ENCODE data around the gene MOCS1.

The MOCS1 gene

GRCh38 chr6:39910164-39910563 lies 24.1 kb downstream of the MOCS1 start:
- DNase-seq, result no peak
- no peaks in the 10 kb centered on the region for H3K36me3 ChIP-seq (ENCODE audit: control insufficient read depth, insufficient read depth, low read length)

GRCh38 chr6:39909701-39910100 lies 24.6 kb downstream of the MOCS1 start:
- H2BK15ac ChIP-seq (replicated peaks; ENCODE audit: low read depth), result no peak overlapping the region
- no peak overlapping the region for H3K4me2 ChIP-seq (ENCODE audit: low read length)
- H3K36me3 ChIP-seq (ENCODE audit: control insufficient read depth, insufficient read depth, low read length), result no peaks in the 10 kb centered on the region
- H3K27me3 ChIP-seq (ENCODE audit: insufficient read depth, low read length, poor library complexity), result no peaks in the 10 kb centered on the region
- H3K27ac ChIP-seq (ENCODE audit: low read depth, low read length), result no peak overlapping the region
- no peak overlapping the region for H3K23ac ChIP-seq (ENCODE audit: low read length)
- no peaks in the 10 kb centered on the region for H3K4me1 ChIP-seq (ENCODE audit: control insufficient read depth, low read depth, low read length)
- H3K9ac ChIP-seq (ENCODE audit: low read length), result no peak overlapping the region
- H2AK5ac ChIP-seq (ENCODE audit: low read length), result no peak overlapping the region
- no peaks in the 10 kb centered on the region for H3K79me2 ChIP-seq (ENCODE audit: control insufficient read depth, insufficient read depth, low read length)
- no peak overlapping the region for H3K56ac ChIP-seq (ENCODE audit: low read length)
- H2BK5ac ChIP-seq (ENCODE audit: low read length), result no peak overlapping the region
- H2BK120ac ChIP-seq (ENCODE audit: low read depth, low read length), result no peak overlapping the region
- DNase-seq, result no peak
- no peak overlapping the region for H3K18ac ChIP-seq (ENCODE audit: low read length)
- no peak overlapping the region for H4K8ac ChIP-seq (ENCODE audit: low read depth, low read length)
- H3K4ac ChIP-seq (ENCODE audit: low read depth, low read length), result no peak overlapping the region
- no peak overlapping the region for H3K4me3 ChIP-seq (ENCODE audit: low read length)
- no peaks in the 10 kb centered on the region for H3K79me1 ChIP-seq (ENCODE audit: low read length)
- H4K5ac ChIP-seq (ENCODE audit: low read length), result no peak overlapping the region
- no CpG with 5 or more reads among the region's 5 CpGs for WGBS (ENCODE audit: extremely low coverage, insufficient coverage, low lambda C conversion rate)

More at GRCh38 chr6:39910164-39910563, 24.1 kb downstream of the MOCS1 start:
- H3K27ac ChIP-seq (ENCODE audit: low read depth, low read length), result no peak overlapping the region
- no peaks in the 10 kb centered on the region for H3K4me1 ChIP-seq (ENCODE audit: control insufficient read depth, low read depth, low read length)
- H4K8ac ChIP-seq (ENCODE audit: low read depth, low read length), result no peak overlapping the region
- no peak overlapping the region for H2BK15ac ChIP-seq (replicated peaks; ENCODE audit: low read depth)
- H4K5ac ChIP-seq (ENCODE audit: low read length), result no peak overlapping the region
- no peak overlapping the region for H2BK5ac ChIP-seq (ENCODE audit: low read length)
- no peak overlapping the region for H3K9ac ChIP-seq (ENCODE audit: low read length)
- no peaks in the 10 kb centered on the region for H3K79me2 ChIP-seq (ENCODE audit: control insufficient read depth, insufficient read depth, low read length)
- H2AK5ac ChIP-seq (ENCODE audit: low read length), result no peak overlapping the region
- H3K4ac ChIP-seq (ENCODE audit: low read depth, low read length), result no peak overlapping the region
- no peaks in the 10 kb centered on the region for H3K27me3 ChIP-seq (ENCODE audit: insufficient read depth, low read length, poor library complexity)
- no peak overlapping the region for H3K23ac ChIP-seq (ENCODE audit: low read length)
- no peak overlapping the region for H3K4me2 ChIP-seq (ENCODE audit: low read length)
- H3K4me3 ChIP-seq (ENCODE audit: low read length), result no peak overlapping the region
- H3K56ac ChIP-seq (ENCODE audit: low read length), result no peak overlapping the region
- no peak overlapping the region for H2BK120ac ChIP-seq (ENCODE audit: low read depth, low read length)
- no peak overlapping the region for H3K18ac ChIP-seq (ENCODE audit: low read length)
- no peaks in the 10 kb centered on the region for H3K79me1 ChIP-seq (ENCODE audit: low read length)

GRCh38 chr6:39908838-39909583 lies 25.3 kb downstream of the MOCS1 start:
- Histone ChIP-seq H2BK15ac (replicated peaks; ENCODE audit: low read depth) (no peak overlapping the region), H3K18ac (ENCODE audit: low read length) (no peak overlapping the region), H3K36me3 (ENCODE audit: control insufficient read depth, insufficient read depth, low read length) (no peaks in the 10 kb centered on the region), H3K4me2 (ENCODE audit: low read length) (no peak overlapping the region), H3K79me1 (ENCODE audit: low read length) (no peaks in the 10 kb centered on the region), H3K4me3 (ENCODE audit: low read length) (no peak overlapping the region), H3K9ac (ENCODE audit: low read length) (no peak overlapping the region), H3K4me1 (ENCODE audit: control insufficient read depth, low read depth, low read length) (no peaks in the 10 kb centered on the region), H2BK120ac (ENCODE audit: low read depth, low read length) (no peak overlapping the region), H2AK5ac (ENCODE audit: low read length) (no peak overlapping the region), H3K4ac (ENCODE audit: low read depth, low read length) (no peak overlapping the region), H3K27ac (ENCODE audit: low read depth, low read length) (no peak overlapping the region), H4K8ac (ENCODE audit: low read depth, low read length) (no peak overlapping the region), H3K27me3 (ENCODE audit: insufficient read depth, low read length, poor library complexity) (no peaks in the 10 kb centered on the region), H4K5ac (ENCODE audit: low read length) (no peak overlapping the region), H2BK5ac (ENCODE audit: low read length) (no peak overlapping the region), H3K23ac (ENCODE audit: low read length) (no peak overlapping the region), H3K79me2 (ENCODE audit: control insufficient read depth, insufficient read depth, low read length) (no peaks in the 10 kb centered on the region), H3K56ac (ENCODE audit: low read length) (no peak overlapping the region)
- WGBS (ENCODE audit: extremely low coverage, insufficient coverage, low lambda C conversion rate), result no CpG with 5 or more reads among the region's 13 CpGs
- DNase-seq, result no peak

- Histone ChIP-seq H3K4ac (ENCODE audit: low read depth, low read length) (no peak overlapping the region), H3K4me3 (ENCODE audit: low read length) (no peak overlapping the region), H4K5ac (ENCODE audit: low read length) (no peak overlapping the region), H3K4me1 (ENCODE audit: control insufficient read depth, low read depth, low read length) (no peaks in the 10 kb centered on the region), H3K4me2 (ENCODE audit: low read length) (no peak overlapping the region), H2BK15ac (replicated peaks; ENCODE audit: low read depth) (no peak overlapping the region), H3K27ac (ENCODE audit: low read depth, low read length) (no peak overlapping the region), H3K18ac (ENCODE audit: low read length) (no peak overlapping the region), H3K23ac (ENCODE audit: low read length) (no peak overlapping the region), H2BK5ac (ENCODE audit: low read length) (no peak overlapping the region), H3K36me3 (ENCODE audit: control insufficient read depth, insufficient read depth, low read length) (no peaks in the 10 kb centered on the region), H2BK120ac (ENCODE audit: low read depth, low read length) (no peak overlapping the region), H3K9ac (ENCODE audit: low read length) (no peak overlapping the region), H2AK5ac (ENCODE audit: low read length) (no peak overlapping the region), H3K56ac (ENCODE audit: low read length) (no peak overlapping the region), H4K8ac (ENCODE audit: low read depth, low read length) (no peak overlapping the region), H3K79me2 (ENCODE audit: control insufficient read depth, insufficient read depth, low read length) (no peaks in the 10 kb centered on the region), H3K27me3 (ENCODE audit: insufficient read depth, low read length, poor library complexity) (no peaks in the 10 kb centered on the region), H3K79me1 (ENCODE audit: low read length) (no peaks in the 10 kb centered on the region)
- WGBS (ENCODE audit: extremely low coverage, insufficient coverage, low lambda C conversion rate), result no CpG with 5 or more reads among the region's 5 CpGs
- no peak for DNase-seq
These were observed 26.2 kb downstream of the MOCS1 start for GRCh38 chr6:39907871-39908575.

GRCh38 chr6:39906318-39906761 lies 27.9 kb downstream of the MOCS1 start:
- DNase-seq, result no peak
- Histone ChIP-seq H3K27ac (ENCODE audit: low read depth, low read length) (no peak overlapping the region), H3K79me1 (ENCODE audit: low read length) (no peaks in the 10 kb centered on the region), H2BK5ac (ENCODE audit: low read length) (no peak overlapping the region), H3K4me3 (ENCODE audit: low read length) (no peak overlapping the region), H2BK120ac (ENCODE audit: low read depth, low read length) (no peak overlapping the region), H3K36me3 (ENCODE audit: control insufficient read depth, insufficient read depth, low read length) (no peaks in the 10 kb centered on the region), H3K18ac (ENCODE audit: low read length) (no peak overlapping the region), H2AK5ac (ENCODE audit: low read length) (no peak overlapping the region), H3K9ac (ENCODE audit: low read length) (no peak overlapping the region), H3K27me3 (ENCODE audit: insufficient read depth, low read length, poor library complexity) (no peaks in the 10 kb centered on the region), H3K79me2 (ENCODE audit: control insufficient read depth, insufficient read depth, low read length) (no peaks in the 10 kb centered on the region), H3K4me1 (ENCODE audit: control insufficient read depth, low read depth, low read length) (no peaks in the 10 kb centered on the region), H4K8ac (ENCODE audit: low read depth, low read length) (no peak overlapping the region), H3K56ac (ENCODE audit: low read length) (no peak overlapping the region), H3K4ac (ENCODE audit: low read depth, low read length) (no peak overlapping the region), H4K5ac (ENCODE audit: low read length) (no peak overlapping the region), H2BK15ac (replicated peaks; ENCODE audit: low read depth) (no peak overlapping the region), H3K4me2 (ENCODE audit: low read length) (no peak overlapping the region), H3K23ac (ENCODE audit: low read length) (no peak overlapping the region)
- WGBS (ENCODE audit: extremely low coverage, insufficient coverage, low lambda C conversion rate), result no CpG with 5 or more reads among the region's 13 CpGs

Data from mesendoderm (in vitro differentiated cells).